HEK293 (cell line): ENCODE measurements around the gene SMAD7.
A peak's percentile ranks its signal among the peaks of the same experiment; 100 is the strongest.

ENCODE experiments used
- CTCF ChIA-PET: fragments of 350-600 bp; formaldehyde crosslinking; extraction: SDS; loops from one replicate; lab custom pipeline; 2021; ENCODE audit warnings: antibody characterized with exemption; lab: Yijun Ruan, JAX
- POLR2A ChIA-PET: fragments of 300-600 bp; formaldehyde crosslinking; extraction: SDS; loops from one replicate; lab custom pipeline; 2020; ENCODE audit warnings: antibody characterized with exemption, inconsistent platforms; lab: Yijun Ruan, JAX
- H3K27ac ChIP-seq: fragments of 200-500 bp; sonication (Bioruptor generic); 2 replicates; pipeline ENCODE4 v1.5.1; 2014; ENCODE audit warnings: low read depth, low read length, control low read depth, inconsistent platforms; ENCODE audit errors: extremely low read depth
- H3K36me3 ChIP-seq, 2 experiments: fragments of 200-500 bp in 1 of 2; sonication (Bioruptor generic) in 1 of 2; 1 replicate in 1 of 2; 2 replicates in 1 of 2; pipeline ENCODE4 v1.5.1; 2014 to 2017; ENCODE audit warnings: inconsistent platforms in 2 of 2, low read length in 2 of 2; ENCODE audit not compliant: control insufficient read depth in 2 of 2, insufficient read depth in 1 of 2
- H3K4me1 ChIP-seq: fragments of 200-500 bp; sonication (Bioruptor generic); 2 replicates; pipeline ENCODE4 v1.5.1; 2014; ENCODE audit warnings: mild to moderate bottlenecking, low read length, inconsistent platforms; ENCODE audit not compliant: control insufficient read depth, insufficient read depth
- H3K4me3 ChIP-seq: 2 replicates; pipeline ENCODE4 v1.5.1; 2011; ENCODE audit warnings: low read depth, mild to moderate bottlenecking, control low read depth, low read length, moderate library complexity
- H3K9me3 ChIP-seq: fragments of 200-500 bp; sonication (Bioruptor generic); 2 replicates; pipeline ENCODE4 v1.5.1; 2014; ENCODE audit warnings: low read depth, low read length, inconsistent platforms; ENCODE audit not compliant: control insufficient read depth, insufficient read depth
- BCL11A ChIP-seq: fragments of 450-650 bp; formaldehyde crosslinking; IDR thresholded peaks from 2 replicates; pipeline ENCODE4 v1.5.1; 2016; ENCODE audit warnings: low read depth, missing biosample characterization, missing genetic modification characterization
- GFI1B ChIP-seq: fragments of 450-650 bp; formaldehyde crosslinking; IDR thresholded peaks from 2 replicates; pipeline ENCODE4 v1.5.1; 2016; ENCODE audit warnings: missing biosample characterization, missing genetic modification characterization
- GLI4 ChIP-seq: fragments of 450-650 bp; formaldehyde crosslinking; IDR thresholded peaks from 2 replicates; pipeline ENCODE4 v1.5.1; 2016; ENCODE audit warnings: missing biosample characterization, missing genetic modification characterization
- HOXD13 ChIP-seq: sonication (generic); formaldehyde crosslinking; IDR thresholded peaks from 2 replicates; pipeline ENCODE4 v1.8.0; 2022; ENCODE audit warnings: missing genetic modification reagents, borderline replicate concordance
- KLF1 ChIP-seq: fragments of 450-650 bp; formaldehyde crosslinking; IDR thresholded peaks from 2 replicates; pipeline ENCODE4 v1.5.1; 2016; ENCODE audit warnings: missing biosample characterization, missing genetic modification characterization
- KLF9 ChIP-seq: fragments of 450-650 bp; formaldehyde crosslinking; IDR thresholded peaks from 2 replicates; pipeline ENCODE4 v1.5.1; 2016; ENCODE audit warnings: missing biosample characterization, missing genetic modification characterization, low read depth
- OSR2 ChIP-seq: fragments of 450-650 bp; formaldehyde crosslinking; IDR thresholded peaks from 2 replicates; pipeline ENCODE4 v1.5.1; 2016; ENCODE audit warnings: missing biosample characterization, missing genetic modification characterization
- PRDM1 ChIP-seq: fragments of 450-650 bp; formaldehyde crosslinking; IDR thresholded peaks from 2 replicates; pipeline ENCODE4; 2016; ENCODE audit warnings: missing biosample characterization, missing genetic modification characterization
- RBAK ChIP-seq: fragments of 450-650 bp; formaldehyde crosslinking; IDR thresholded peaks from 2 replicates; pipeline ENCODE4 v1.5.1; 2016; ENCODE audit warnings: missing biosample characterization, missing genetic modification characterization
- SP3 ChIP-seq: fragments of 450-650 bp; formaldehyde crosslinking; IDR thresholded peaks from 2 replicates; pipeline ENCODE4 v1.5.1; 2016; ENCODE audit warnings: missing biosample characterization, missing genetic modification characterization
- SP7 ChIP-seq: fragments of 450-650 bp; formaldehyde crosslinking; IDR thresholded peaks from 2 replicates; pipeline ENCODE4 v1.5.1; 2016; ENCODE audit warnings: missing biosample characterization, missing genetic modification characterization
- WT1 ChIP-seq: fragments of 450-650 bp; formaldehyde crosslinking; IDR thresholded peaks from 2 replicates; pipeline ENCODE4 v1.5.1; 2016; ENCODE audit warnings: missing biosample characterization, missing genetic modification characterization
- YY1 ChIP-seq: fragments of 450-650 bp; formaldehyde crosslinking; IDR thresholded peaks from 2 replicates; pipeline ENCODE4 v1.5.1; 2018; ENCODE audit warnings: missing biosample characterization, missing genetic modification characterization
- ZBTB17 ChIP-seq: fragments of 450-650 bp; formaldehyde crosslinking; IDR thresholded peaks from 2 replicates; pipeline ENCODE4 v1.5.1; 2016; ENCODE audit warnings: missing biosample characterization, missing genetic modification characterization
- ZBTB21 ChIP-seq: fragments of 450-650 bp; formaldehyde crosslinking; IDR thresholded peaks from 2 replicates; pipeline ENCODE4 v1.5.1; 2017; ENCODE audit warnings: missing biosample characterization, missing genetic modification characterization
- ZBTB8A ChIP-seq: fragments of 450-650 bp; formaldehyde crosslinking; IDR thresholded peaks from 2 replicates; pipeline ENCODE4 v1.5.1; 2016; ENCODE audit warnings: missing biosample characterization, missing genetic modification characterization
- ZFP41 ChIP-seq: fragments of 450-650 bp; formaldehyde crosslinking; IDR thresholded peaks from 2 replicates; pipeline ENCODE4 v1.5.1; 2016; ENCODE audit warnings: missing biosample characterization, missing genetic modification characterization, borderline replicate concordance
- ZNF10 ChIP-seq: fragments of 450-650 bp; formaldehyde crosslinking; IDR thresholded peaks from 2 replicates; pipeline ENCODE4 v1.5.1; 2017; ENCODE audit warnings: missing biosample characterization, missing genetic modification characterization
- ZNF146 ChIP-seq: fragments of 450-650 bp; formaldehyde crosslinking; IDR thresholded peaks from 2 replicates; pipeline ENCODE4 v1.5.1; 2016; ENCODE audit warnings: missing biosample characterization, missing genetic modification characterization
- ZNF211 ChIP-seq: fragments of 450-650 bp; formaldehyde crosslinking; IDR thresholded peaks from 2 replicates; pipeline ENCODE4 v1.5.1; 2016; ENCODE audit warnings: low read depth, missing biosample characterization, missing genetic modification characterization
- ZNF221 ChIP-seq: fragments of 450-650 bp; formaldehyde crosslinking; IDR thresholded peaks from 2 replicates; pipeline ENCODE4 v1.5.1; 2017; ENCODE audit warnings: missing biosample characterization, missing genetic modification characterization, borderline replicate concordance
- ZNF223 ChIP-seq: fragments of 450-650 bp; formaldehyde crosslinking; IDR thresholded peaks from 2 replicates; pipeline ENCODE4 v1.5.1; 2016; ENCODE audit warnings: missing biosample characterization, missing genetic modification characterization
- ZNF302 ChIP-seq: fragments of 450-650 bp; formaldehyde crosslinking; IDR thresholded peaks from 2 replicates; pipeline ENCODE4 v1.5.1; 2016; ENCODE audit warnings: missing biosample characterization, missing genetic modification characterization, low read depth
- ZNF341 ChIP-seq: fragments of 450-650 bp; formaldehyde crosslinking; IDR thresholded peaks from 2 replicates; pipeline ENCODE4; 2016; ENCODE audit warnings: low read depth, missing biosample characterization, missing genetic modification characterization
- ZNF366 ChIP-seq: fragments of 450-650 bp; formaldehyde crosslinking; conservative IDR thresholded peaks from 2 replicates; pipeline ENCODE4 v1.5.1; 2016; ENCODE audit warnings: missing biosample characterization, missing genetic modification characterization
- ZNF37A ChIP-seq: fragments of 450-650 bp; IDR thresholded peaks from 2 replicates; pipeline ENCODE4 v1.5.1; 2018; ENCODE audit warnings: missing biosample characterization, missing genetic modification characterization
- ZNF426 ChIP-seq: fragments of 450-650 bp; formaldehyde crosslinking; IDR thresholded peaks from 2 replicates; pipeline ENCODE4 v1.5.1; 2017; ENCODE audit warnings: missing biosample characterization, missing genetic modification characterization, mild to moderate bottlenecking, inconsistent platforms, moderate library complexity
- ZNF473 ChIP-seq: fragments of 450-650 bp; formaldehyde crosslinking; IDR thresholded peaks from 2 replicates; pipeline ENCODE4 v1.5.1; 2017; ENCODE audit warnings: missing biosample characterization, missing genetic modification characterization
- ZNF501 ChIP-seq: fragments of 450-650 bp; formaldehyde crosslinking; IDR thresholded peaks from 2 replicates; pipeline ENCODE4 v1.5.1; 2016; ENCODE audit warnings: missing biosample characterization, missing genetic modification characterization
- ZNF561 ChIP-seq: fragments of 450-650 bp; IDR thresholded peaks from 2 replicates; pipeline ENCODE4 v1.5.1; 2018; ENCODE audit warnings: missing biosample characterization, missing genetic modification characterization, borderline replicate concordance
- ZNF596 ChIP-seq: fragments of 450-650 bp; IDR thresholded peaks from 2 replicates; pipeline ENCODE4 v1.5.0; 2018; ENCODE audit warnings: missing biosample characterization, mild to moderate bottlenecking, missing genetic modification characterization, moderate library complexity
- ZNF624 ChIP-seq: fragments of 450-650 bp; formaldehyde crosslinking; IDR thresholded peaks from 2 replicates; pipeline ENCODE4 v1.5.1; 2017; ENCODE audit warnings: missing biosample characterization, missing genetic modification characterization
- ZNF670 ChIP-seq: fragments of 450-650 bp; formaldehyde crosslinking; IDR thresholded peaks from 2 replicates; pipeline ENCODE4 v1.5.1; 2016; ENCODE audit warnings: missing biosample characterization, missing genetic modification characterization, low read depth
- ZNF776 ChIP-seq: fragments of 450-650 bp; formaldehyde crosslinking; IDR thresholded peaks from 2 replicates; pipeline ENCODE4 v1.5.0; 2017; ENCODE audit warnings: missing biosample characterization, missing genetic modification characterization, borderline replicate concordance
- ZSCAN23 ChIP-seq: fragments of 450-650 bp; formaldehyde crosslinking; IDR thresholded peaks from 2 replicates; pipeline ENCODE4 v1.5.1; 2016; ENCODE audit warnings: missing biosample characterization, missing genetic modification characterization
- TF ChIP-seq, protein P1 (sequence below): fragments of 450-650 bp; formaldehyde crosslinking; IDR thresholded peaks from 2 replicates; pipeline ENCODE4 v1.5.1; 2016; ENCODE audit warnings: missing biosample characterization, missing genetic modification characterization, low read depth
- TF ChIP-seq, protein P2 (sequence below): fragments of 450-650 bp; formaldehyde crosslinking; IDR thresholded peaks from 2 replicates; pipeline ENCODE4 v1.5.1; 2016; ENCODE audit warnings: missing biosample characterization, missing genetic modification characterization
- TF ChIP-seq, protein P3 (sequence below): fragments of 450-650 bp; formaldehyde crosslinking; IDR thresholded peaks from 2 replicates; pipeline ENCODE4 v1.5.1; 2016; ENCODE audit warnings: missing biosample characterization, missing genetic modification characterization

Gene SMAD7

DNA sequence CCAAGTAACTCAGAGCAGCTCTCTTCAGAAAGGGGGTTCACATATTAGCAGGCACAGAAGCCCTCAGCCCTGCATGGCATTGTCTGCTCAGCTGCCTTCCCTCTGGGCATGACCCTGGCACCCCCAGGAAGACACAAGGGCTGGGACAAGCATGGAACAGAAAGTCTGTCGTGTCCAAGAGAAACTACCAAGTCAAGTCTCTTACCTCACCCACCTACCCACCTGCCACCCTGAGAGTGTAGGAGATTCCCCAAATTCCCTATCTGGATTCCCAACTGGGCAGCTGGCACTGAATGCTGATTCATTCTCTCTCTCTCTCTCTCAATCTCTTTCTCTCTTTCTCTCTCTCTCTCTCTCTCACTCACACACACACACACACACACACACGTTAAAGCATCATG is 21.6 kb downstream of the SMAD7 start (continued):
- TF ChIP-seq ZNF211 (tag by site-specific recombination) (no peak), RBAK (tag by site-specific recombination) (no peak), ZNF366 (peak; percentile 67), ZNF501 (no peak), KLF9 (no peak), GFI1B (tag by site-specific recombination) (0 out of 2 replicates have a peak, but pooled peaks have one; percentile 29), HOXD13 (CRISPR knock-in tag) (no peak), ZNF596 (tag by site-specific recombination) (peak; percentile 86), ZNF221 (tag by site-specific recombination) (no peak), ZNF473 (tag by site-specific recombination) (no peak), ZNF146 (tag by site-specific recombination) (no peak), ZFP41 (no peak), WT1 (tag by site-specific recombination) (no peak), ZNF426 (tag by site-specific recombination) (no peak), ZNF776 (tag by site-specific recombination) (no peak), ZNF37A (no peak), PRDM1 (tag by site-specific recombination) (peak; percentile 82), ZNF302 (no peak), SP3 (tag by site-specific recombination) (no peak)
- TF ChIP-seq, protein P1, sequence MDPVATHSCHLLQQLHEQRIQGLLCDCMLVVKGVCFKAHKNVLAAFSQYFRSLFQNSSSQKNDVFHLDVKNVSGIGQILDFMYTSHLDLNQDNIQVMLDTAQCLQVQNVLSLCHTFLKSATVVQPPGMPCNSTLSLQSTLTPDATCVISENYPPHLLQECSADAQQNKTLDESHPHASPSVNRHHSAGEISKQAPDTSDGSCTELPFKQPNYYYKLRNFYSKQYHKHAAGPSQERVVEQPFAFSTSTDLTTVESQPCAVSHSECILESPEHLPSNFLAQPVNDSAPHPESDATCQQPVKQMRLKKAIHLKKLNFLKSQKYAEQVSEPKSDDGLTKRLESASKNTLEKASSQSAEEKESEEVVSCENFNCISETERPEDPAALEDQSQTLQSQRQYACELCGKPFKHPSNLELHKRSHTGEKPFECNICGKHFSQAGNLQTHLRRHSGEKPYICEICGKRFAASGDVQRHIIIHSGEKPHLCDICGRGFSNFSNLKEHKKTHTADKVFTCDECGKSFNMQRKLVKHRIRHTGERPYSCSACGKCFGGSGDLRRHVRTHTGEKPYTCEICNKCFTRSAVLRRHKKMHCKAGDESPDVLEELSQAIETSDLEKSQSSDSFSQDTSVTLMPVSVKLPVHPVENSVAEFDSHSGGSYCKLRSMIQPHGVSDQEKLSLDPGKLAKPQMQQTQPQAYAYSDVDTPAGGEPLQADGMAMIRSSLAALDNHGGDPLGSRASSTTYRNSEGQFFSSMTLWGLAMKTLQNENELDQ: no peak
- TF ChIP-seq, protein P2, sequence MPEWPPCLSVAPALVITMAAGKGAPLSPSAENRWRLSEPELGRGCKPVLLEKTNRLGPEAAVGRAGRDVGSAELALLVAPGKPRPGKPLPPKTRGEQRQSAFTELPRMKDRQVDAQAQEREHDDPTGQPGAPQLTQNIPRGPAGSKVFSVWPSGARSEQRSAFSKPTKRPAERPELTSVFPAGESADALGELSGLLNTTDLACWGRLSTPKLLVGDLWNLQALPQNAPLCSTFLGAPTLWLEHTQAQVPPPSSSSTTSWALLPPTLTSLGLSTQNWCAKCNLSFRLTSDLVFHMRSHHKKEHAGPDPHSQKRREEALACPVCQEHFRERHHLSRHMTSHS (tag by site-specific recombination): no peak
- TF ChIP-seq, protein P3, sequence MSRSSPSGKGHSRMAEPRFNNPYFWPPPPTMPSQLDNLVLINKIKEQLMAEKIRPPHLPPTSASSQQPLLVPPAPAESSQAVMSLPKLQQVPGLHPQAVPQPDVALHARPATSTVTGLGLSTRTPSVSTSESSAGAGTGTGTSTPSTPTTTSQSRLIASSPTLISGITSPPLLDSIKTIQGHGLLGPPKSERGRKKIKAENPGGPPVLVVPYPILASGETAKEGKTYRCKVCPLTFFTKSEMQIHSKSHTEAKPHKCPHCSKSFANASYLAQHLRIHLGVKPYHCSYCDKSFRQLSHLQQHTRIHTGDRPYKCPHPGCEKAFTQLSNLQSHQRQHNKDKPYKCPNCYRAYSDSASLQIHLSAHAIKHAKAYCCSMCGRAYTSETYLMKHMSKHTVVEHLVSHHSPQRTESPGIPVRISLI: no peak
- TF ChIP-seq, all 188 proteins: peak for 7

DNA sequence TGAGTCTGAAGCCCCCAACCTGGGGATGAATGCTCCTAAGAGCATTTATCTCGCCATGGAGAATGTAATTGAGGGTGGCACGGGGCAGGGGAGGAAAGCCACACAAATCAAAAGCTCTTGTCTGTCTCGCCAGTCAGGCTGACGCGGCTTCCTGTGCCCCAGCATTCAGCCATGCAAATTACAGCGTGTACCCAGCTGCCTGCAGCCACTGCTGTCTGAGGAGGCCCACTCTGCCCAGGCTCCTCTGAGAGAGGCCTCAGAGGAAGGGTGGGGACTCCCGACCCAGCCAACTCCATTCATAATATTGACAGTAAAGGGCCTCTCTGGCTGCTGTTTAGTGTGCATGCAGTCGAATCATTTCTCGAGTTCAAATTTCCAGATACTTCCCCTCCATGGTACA is 22.0 kb downstream of the SMAD7 start:
- Histone ChIP-seq H3K4me3 (no peak overlapping the region), H3K4me1 (peaks cover 78% of the 10 kb centered on the region), H3K27ac (peak overlapping the region; percentile 44), H3K36me3 (peaks cover 0 to 38% of the 10 kb centered on the region in 2 experiments; a peak in 2 of 3 replicates), H3K9me3 (no peaks in the 10 kb centered on the region)
- CTCF ChIA-PET: interaction anchor here (2.7 kb wide), 1 partner anchor 152 kb away, joined by 7 read pairs; no protein-coding TSS in a partner anchor
- POLR2A ChIA-PET: interaction anchor here (1.4 kb wide), 1 partner anchor 23 kb away, joined by 4 read pairs; no protein-coding TSS in a partner anchor
- TF ChIP-seq ZBTB17 (tag by site-specific recombination) (no peak), ZNF223 (no peak), ZSCAN23 (tag by site-specific recombination) (no peak), BCL11A (tag by site-specific recombination) (no peak), ZNF10 (tag by site-specific recombination) (no peak), KLF1 (tag by site-specific recombination) (no peak; the same call in 1 of the 2 replicates), ZNF670 (tag by site-specific recombination) (no peak), SP7 (tag by site-specific recombination) (peak; percentile 45), OSR2 (tag by site-specific recombination) (0 out of 2 replicates have a peak, but pooled peaks have one; percentile 13), ZBTB21 (no peak), ZBTB8A (tag by site-specific recombination) (no peak), YY1 (tag by site-specific recombination) (no peak), ZNF341 (tag by site-specific recombination) (0 out of 2 replicates have a peak, but pooled peaks have one; percentile 24), GLI4 (tag by site-specific recombination) (no peak), ZNF561 (tag by site-specific recombination) (no peak), ZNF624 (tag by site-specific recombination) (no peak)
